ENCODE results near the gene ANXA3. TPM values are rescaled to one million over a fixed set of nuclear protein-coding genes. Genes with fewer than 3 reads are reported as not detected.

ANXA3 gene
- total RNA-seq, 1 experiment from 2014 or later = 0.86 TPM

DNA sequence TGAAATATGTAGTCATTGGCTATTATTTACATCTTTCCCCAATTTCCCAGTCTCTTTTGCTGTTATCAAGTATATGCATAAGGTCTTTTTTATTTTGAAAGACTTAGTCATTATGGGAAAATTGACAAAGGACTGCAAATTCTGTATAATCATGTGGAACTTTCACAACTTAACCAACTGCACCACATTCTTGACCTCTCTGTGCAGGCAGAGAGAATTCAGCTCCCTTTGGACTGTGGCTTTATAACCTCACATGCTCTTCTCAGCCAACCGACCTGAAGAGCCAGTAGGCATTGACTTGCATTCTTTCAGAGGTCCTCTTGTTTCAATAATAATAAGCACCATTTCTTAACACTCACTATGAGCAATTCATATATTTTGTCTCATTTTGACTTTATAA is 66.9 kb downstream of the ANXA3 start:
- ChIA-PET POLR2A (ENCODE audit: low non-redundant PET) (no interaction called here), CTCF (no interaction called here)
- intact Hi-C loops (cut with micrococcal nuclease; ENCODE audit: unreplicated experiment) = no loop called here

DNA sequence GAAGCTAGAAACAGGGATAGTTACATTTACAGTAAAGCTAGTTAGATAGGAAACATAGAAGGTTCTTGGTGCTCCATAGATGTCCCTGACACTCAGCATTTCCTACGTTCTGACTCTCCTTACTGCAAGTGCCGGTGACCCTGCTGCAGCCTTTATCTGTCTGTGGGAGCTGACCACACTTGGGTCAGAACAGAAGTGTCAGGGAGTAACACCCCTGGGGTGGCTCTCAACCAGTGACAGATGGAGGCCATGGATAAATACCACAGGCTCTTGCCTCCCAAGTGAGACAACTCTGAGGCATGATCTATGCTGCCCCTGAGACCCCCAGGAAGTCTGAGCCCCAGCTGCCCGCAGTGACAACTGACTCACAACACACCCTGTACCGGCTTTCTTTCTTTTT is 69.8 kb downstream of the ANXA3 start:
- Histone ChIP-seq H3K4me3 (ENCODE audit: low read depth, low read length, poor library complexity, severe bottlenecking) (no peak overlapping the region), H3K27ac (ENCODE audit: low read depth, low read length, poor library complexity, severe bottlenecking) (no peak overlapping the region), H3K36me3 (ENCODE audit: insufficient read depth, low read length, poor library complexity, severe bottlenecking) (no peaks in the 10 kb centered on the region), H3K9me3 (ENCODE audit: low read depth, low read length, poor library complexity, severe bottlenecking) (no peaks in the 10 kb centered on the region), H3K27me3 (replicated peaks; ENCODE audit: insufficient read depth, low read depth, low read length, poor library complexity) (no peaks in the 10 kb centered on the region), H3K4me1 (ENCODE audit: insufficient read depth, low read length, poor library complexity, severe bottlenecking) (no peaks in the 10 kb centered on the region)
- no peak for DNase-seq (ENCODE audit: low spot score)
- no peak for TF ChIP-seq EZH2 (IDR thresholded peaks at IDR 0.05; ENCODE audit: borderline replicate concordance, low read depth, low read length, poor library complexity, severe bottlenecking)
- TF ChIP-seq, protein P1, sequence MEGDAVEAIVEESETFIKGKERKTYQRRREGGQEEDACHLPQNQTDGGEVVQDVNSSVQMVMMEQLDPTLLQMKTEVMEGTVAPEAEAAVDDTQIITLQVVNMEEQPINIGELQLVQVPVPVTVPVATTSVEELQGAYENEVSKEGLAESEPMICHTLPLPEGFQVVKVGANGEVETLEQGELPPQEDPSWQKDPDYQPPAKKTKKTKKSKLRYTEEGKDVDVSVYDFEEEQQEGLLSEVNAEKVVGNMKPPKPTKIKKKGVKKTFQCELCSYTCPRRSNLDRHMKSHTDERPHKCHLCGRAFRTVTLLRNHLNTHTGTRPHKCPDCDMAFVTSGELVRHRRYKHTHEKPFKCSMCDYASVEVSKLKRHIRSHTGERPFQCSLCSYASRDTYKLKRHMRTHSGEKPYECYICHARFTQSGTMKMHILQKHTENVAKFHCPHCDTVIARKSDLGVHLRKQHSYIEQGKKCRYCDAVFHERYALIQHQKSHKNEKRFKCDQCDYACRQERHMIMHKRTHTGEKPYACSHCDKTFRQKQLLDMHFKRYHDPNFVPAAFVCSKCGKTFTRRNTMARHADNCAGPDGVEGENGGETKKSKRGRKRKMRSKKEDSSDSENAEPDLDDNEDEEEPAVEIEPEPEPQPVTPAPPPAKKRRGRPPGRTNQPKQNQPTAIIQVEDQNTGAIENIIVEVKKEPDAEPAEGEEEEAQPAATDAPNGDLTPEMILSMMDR (conservative IDR thresholded peaks at IDR 0.05; ENCODE audit: low read depth, low read length) = no peak
- intact Hi-C loops (cut with micrococcal nuclease; ENCODE audit: unreplicated experiment) = no loop called here
- ChIA-PET CTCF (no interaction called here), POLR2A (ENCODE audit: low non-redundant PET) (no interaction called here)
- BruUV-seq (replicated peaks) = no TSS peak

More for the DNA sequence above, 66.9 kb downstream of the ANXA3 start:
- Histone ChIP-seq H3K4me3 (ENCODE audit: low read depth, low read length, poor library complexity, severe bottlenecking) (no peak overlapping the region), H3K27me3 (replicated peaks; ENCODE audit: insufficient read depth, low read depth, low read length, poor library complexity) (no peaks in the 10 kb centered on the region), H3K9me3 (ENCODE audit: low read depth, low read length, poor library complexity, severe bottlenecking) (no peaks in the 10 kb centered on the region), H3K27ac (ENCODE audit: low read depth, low read length, poor library complexity, severe bottlenecking) (no peak overlapping the region), H3K36me3 (ENCODE audit: insufficient read depth, low read length, poor library complexity, severe bottlenecking) (no peaks in the 10 kb centered on the region), H3K4me1 (ENCODE audit: insufficient read depth, low read length, poor library complexity, severe bottlenecking) (peaks cover 4% of the 10 kb centered on the region)
- DNase-seq (ENCODE audit: low spot score) = no peak
- BruUV-seq (replicated peaks) = no TSS peak
- TF ChIP-seq, protein P1 (conservative IDR thresholded peaks at IDR 0.05; ENCODE audit: low read depth, low read length) = no peak
- no peak for TF ChIP-seq EZH2 (IDR thresholded peaks at IDR 0.05; ENCODE audit: borderline replicate concordance, low read depth, low read length, poor library complexity, severe bottlenecking)

DNA sequence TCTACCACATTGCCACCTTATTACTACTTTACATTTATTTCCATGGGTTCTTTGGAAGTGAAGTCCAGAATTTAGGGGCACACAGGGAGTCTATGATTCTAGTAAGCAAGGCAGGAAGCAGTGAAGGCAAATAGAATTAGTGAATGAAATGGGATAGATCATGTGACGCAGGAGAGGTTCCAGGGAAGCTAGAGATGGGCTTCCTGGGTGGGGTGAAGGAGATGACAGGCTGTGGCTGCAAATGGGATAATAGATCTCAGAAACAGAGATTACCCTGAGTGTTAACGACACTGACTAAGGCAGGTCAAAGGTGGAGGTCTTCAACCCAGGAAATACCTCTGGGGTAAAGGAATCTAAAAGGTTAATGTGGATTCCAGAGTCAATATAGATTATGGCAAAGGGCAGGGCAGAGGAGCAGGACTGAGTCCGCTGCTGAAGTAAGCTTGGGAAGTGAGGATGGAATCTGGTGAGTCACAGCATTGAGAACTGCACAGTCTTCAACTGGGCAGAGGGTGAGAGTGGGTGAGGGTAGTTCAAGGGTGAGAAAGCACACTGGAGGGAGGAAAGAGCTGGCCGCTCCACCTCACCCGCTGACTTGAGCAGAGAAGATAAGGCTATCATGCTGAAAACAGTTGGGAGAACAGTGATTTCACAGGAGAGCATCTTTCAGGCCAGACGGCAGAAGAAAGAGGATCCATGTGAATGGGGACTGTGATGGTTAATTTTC is 70.8 kb downstream of the ANXA3 start:
- Histone ChIP-seq H3K9me3 (ENCODE audit: low read depth, low read length, poor library complexity, severe bottlenecking) (no peaks in the 10 kb centered on the region), H3K27ac (ENCODE audit: low read depth, low read length, poor library complexity, severe bottlenecking) (no peak overlapping the region), H3K4me3 (ENCODE audit: low read depth, low read length, poor library complexity, severe bottlenecking) (no peak overlapping the region), H3K27me3 (replicated peaks; ENCODE audit: insufficient read depth, low read depth, low read length, poor library complexity) (no peaks in the 10 kb centered on the region), H3K36me3 (ENCODE audit: insufficient read depth, low read length, poor library complexity, severe bottlenecking) (no peaks in the 10 kb centered on the region), H3K4me1 (ENCODE audit: insufficient read depth, low read length, poor library complexity, severe bottlenecking) (no peaks in the 10 kb centered on the region)
- CTCF ChIA-PET = no interaction called here
- BruUV-seq (replicated peaks) = no TSS peak
- TF ChIP-seq EZH2 (IDR thresholded peaks at IDR 0.05; ENCODE audit: borderline replicate concordance, low read depth, low read length, poor library complexity, severe bottlenecking) = no peak
- TF ChIP-seq, protein P1 (conservative IDR thresholded peaks at IDR 0.05; ENCODE audit: low read depth, low read length) = no peak
- intact Hi-C loops (cut with micrococcal nuclease; ENCODE audit: unreplicated experiment) = no loop called here
- no peak for DNase-seq (ENCODE audit: low spot score)
- POLR2A ChIA-PET (ENCODE audit: low non-redundant PET) = no interaction called here

Data from A673 (cell line).